Measurements from ENCODE around the gene ANXA9. TPM values are rescaled to one million over a fixed set of nuclear protein-coding genes. Genes with fewer than 3 reads are reported as not detected.

ANXA9 gene
- total RNA-seq, 1 experiment from 2014 or later: 2.7 TPM

- POLR2A ChIA-PET: interaction anchor here (1.4 kb wide), 1 partner anchor 11 kb away, joined by 4 read pairs; the partner anchor contains the start of gene MINDY1
- Histone ChIP-seq H3K79me2 (ENCODE audit: insufficient read depth, low read length) (no peaks in the 10 kb centered on the region), H2AFZ (ENCODE audit: low read depth, low read length, poor library complexity, severe bottlenecking) (no peak overlapping the region)
These were observed 13.8 kb downstream of the ANXA9 start for GRCh38 chr1:150995896-150996295.

More at GRCh38 chr1:150995896-150996295, 13.8 kb downstream of the ANXA9 start:
- no TSS peak for BruUV-seq (replicated peaks)
- no peak overlapping the region for H3K4me3 ChIP-seq (replicated peaks in 1 of 2; ENCODE audit: low read depth in 1 of 2, low read length in 2 of 2)
- no peak overlapping the region for H3K9ac ChIP-seq (ENCODE audit: low read length)
- H3K9me2 ChIP-seq (ENCODE audit: insufficient read depth): no peaks in the 10 kb centered on the region
- peak; percentile 61 to 85 (median 76); a peak in 5 of 6 replicates for TF ChIP-seq CTCF (IDR thresholded peaks at IDR 0.05 in 2 of 3, conservative IDR thresholded peaks at IDR 0.05 in 1 of 3; ENCODE audit: borderline replicate concordance in 1 of 3, insufficient read depth in 1 of 3, low read depth in 2 of 3, low read length in 2 of 3)
- TF ChIP-seq RAD21 (IDR thresholded peaks at IDR 0.05; ENCODE audit: low read depth): peak; percentile 87
- no peak for TF ChIP-seq EZH2 (IDR thresholded peaks at IDR 0.05)
- RAD21 ChIA-PET (ENCODE audit: low non-redundant PET in 1 of 2, low total read pairs in 2 of 2, uncharacterized antibody in 2 of 2, unreplicated experiment in 2 of 2): interaction anchor here (0.6 to 0.7 kb wide), 3 partner anchors 14 to 510 kb away, joined by 3 to 6 read pairs (median 3); partner anchors contain the start of gene ANXA9 (in 1 of the 2)
- no peaks in the 10 kb centered on the region for H4K20me1 ChIP-seq (ENCODE audit: insufficient read depth)
- intact Hi-C loops (cut with micrococcal nuclease): loop anchor here (5.0 kb wide), 3 partner anchors 369 to 739 kb away; partner anchors contain the start of genes CA14 and ENSA
- no peaks in the 10 kb centered on the region for H3K36me3 ChIP-seq (ENCODE audit: control insufficient read depth in 1 of 2, insufficient read depth in 2 of 2, low read length in 2 of 2)
- no peaks in the 10 kb centered on the region for H3K27me3 ChIP-seq (ENCODE audit: insufficient read depth, low read length)
- H3K27ac ChIP-seq (ENCODE audit: low read depth, low read length): no peak overlapping the region
- H3K9me3 ChIP-seq (ENCODE audit: control insufficient read depth in 1 of 2, insufficient read depth in 1 of 2, low read depth in 1 of 2, low read length in 2 of 2): no peaks in the 10 kb centered on the region
- H3K4me1 ChIP-seq (ENCODE audit: control insufficient read depth in 1 of 2, insufficient read depth in 2 of 2, low read length in 2 of 2): peaks cover 6 to 37% of the 10 kb centered on the region in 2 experiments; a peak in 3 of 4 replicates
- H3K4me2 ChIP-seq (ENCODE audit: low read length): peak overlapping the region; percentile 46
- CTCF ChIA-PET: interaction anchor here (0.6 to 2.4 kb wide), 17 partner anchors 10 to 825 kb away, joined by 3 to 24 read pairs (median 4); partner anchors contain the start of genes ANXA9, CA14, FALEC and GOLPH3L
- ATAC-seq (peak; percentile 73), DNase-seq (ENCODE audit: low read depth, low spot score) (no peak)
